RWPE1 (cell line): ENCODE data around the gene KIF17.

Experiments
- CTCF ChIA-PET: fragments of 350-600 bp; sonication (Branson Sonifier 250); formaldehyde crosslinking; extraction: SDS; loops from one replicate; lab custom pipeline; 2021; lab: Yijun Ruan, JAX
- POLR2A ChIA-PET: fragments of 400-600 bp; formaldehyde crosslinking; extraction: SDS; loops from one replicate; lab custom pipeline; 2020; ENCODE audit warnings: antibody characterized with exemption; ENCODE audit not compliant: low non-redundant PET; lab: Yijun Ruan, JAX
- DNase-seq: peaks from one replicate; pipeline ENCODE4 v3.0.0; 2012; ENCODE audit warnings: low spot score
- H3K27ac ChIP-seq: fragments of 450-650 bp; 2 replicates; pipeline ENCODE4 v1.5.1; 2017
- CTCF ChIP-seq: fragments of 450-650 bp; conservative IDR thresholded peaks from 2 replicates; pipeline ENCODE4 v1.5.1; 2017; ENCODE audit warnings: low read depth, mild to moderate bottlenecking

Gene KIF17

GRCh38 chr1:20621012-20621411 lies 96.8 kb downstream of the KIF17 start:
- ChIA-PET CTCF (no interaction called here), POLR2A (no interaction called here)
- no peak for DNase-seq
- no peak overlapping the region for H3K27ac ChIP-seq
- TF ChIP-seq CTCF, result no peak

- no peak for TF ChIP-seq CTCF
- no peak overlapping the region for H3K27ac ChIP-seq
- CTCF ChIA-PET, result no interaction called here
- DNase-seq, result no peak
- POLR2A ChIA-PET, result no interaction called here
These were observed 97.8 kb downstream of the KIF17 start for GRCh38 chr1:20619999-20620398.

GRCh38 chr1:20618550-20618949 lies 99.3 kb downstream of the KIF17 start:
- ChIA-PET CTCF (no interaction called here), POLR2A (no interaction called here)
- no peak for TF ChIP-seq CTCF
- no peak overlapping the region for H3K27ac ChIP-seq
- DNase-seq, result no peak

- DNase-seq, result no peak
- CTCF ChIA-PET, result no interaction called here
- no peak overlapping the region for H3K27ac ChIP-seq
- POLR2A ChIA-PET, result no interaction called here
- no peak for TF ChIP-seq CTCF
These were observed 100.8 kb downstream of the KIF17 start for GRCh38 chr1:20616847-20617487.

GRCh38 chr1:20615946-20616846 lies 101.6 kb downstream of the KIF17 start:
- no peak for TF ChIP-seq CTCF
- ChIA-PET POLR2A (no interaction called here), CTCF (no interaction called here)
- no peak overlapping the region; the same call in 1 of the 2 replicates for H3K27ac ChIP-seq
- no peak for DNase-seq

GRCh38 chr1:20614131-20614579 lies 103.7 kb downstream of the KIF17 start:
- TF ChIP-seq CTCF, result no peak
- POLR2A ChIA-PET, result no interaction called here
- DNase-seq, result no peak
- CTCF ChIA-PET, result interaction anchor here (0.6 to 0.7 kb wide), 2 partner anchors 59 to 90 kb away, joined by 5 read pairs; no protein-coding TSS in a partner anchor
- peak overlapping the region; percentile 85 for H3K27ac ChIP-seq
